KOPT-K1 (cell line): ENCODE data around the gene CEP350.

Source experiments
- H3K27ac ChIP-seq: fragments of 200-600 bp; sonication (generic); 2 replicates; pipeline ENCODE4 v1.5.1; 2016; ENCODE audit warnings: antibody characterized with exemption, mild to moderate bottlenecking, low read depth, low read length; ENCODE audit not compliant: poor library complexity, severe bottlenecking
- H3K36me3 ChIP-seq: fragments of 200-600 bp; sonication (generic); 2 replicates; pipeline ENCODE4 v1.5.1; 2017; ENCODE audit warnings: antibody characterized with exemption, mild to moderate bottlenecking, low read length, moderate library complexity; ENCODE audit not compliant: insufficient read depth
- H3K9me3 ChIP-seq: fragments of 200-600 bp; sonication (generic); 2 replicates; pipeline ENCODE4 v1.5.1; 2017; ENCODE audit warnings: antibody characterized with exemption, low read length, mild to moderate bottlenecking; ENCODE audit not compliant: insufficient read depth, poor library complexity, severe bottlenecking

The CEP350 gene

GRCh38 chr1:180154003-180154324 is 199.4 kb downstream of the CEP350 start:
- peak overlapping the region; percentile 84 for H3K27ac ChIP-seq
- no peaks in the 10 kb centered on the region for H3K9me3 ChIP-seq

GRCh38 chr1:180154325-180155181 is 199.9 kb downstream of the CEP350 start, which contains the start of gene QSOX1:
Gene QSOX1, plus strand, starts transcription at chr1:180154869. Its CDS starts 39 bp downstream, at chr1:180154908.
- Histone ChIP-seq H3K27ac (peak within 1 kb of the TSS; percentile 84), H3K9me3 (no peaks in the 10 kb centered on the region), H3K36me3 (no peaks in the 10 kb centered on the region)

More at GRCh38 chr1:180154003-180154324, 199.4 kb downstream of the CEP350 start:
- no peaks in the 10 kb centered on the region for H3K36me3 ChIP-seq

DNA sequence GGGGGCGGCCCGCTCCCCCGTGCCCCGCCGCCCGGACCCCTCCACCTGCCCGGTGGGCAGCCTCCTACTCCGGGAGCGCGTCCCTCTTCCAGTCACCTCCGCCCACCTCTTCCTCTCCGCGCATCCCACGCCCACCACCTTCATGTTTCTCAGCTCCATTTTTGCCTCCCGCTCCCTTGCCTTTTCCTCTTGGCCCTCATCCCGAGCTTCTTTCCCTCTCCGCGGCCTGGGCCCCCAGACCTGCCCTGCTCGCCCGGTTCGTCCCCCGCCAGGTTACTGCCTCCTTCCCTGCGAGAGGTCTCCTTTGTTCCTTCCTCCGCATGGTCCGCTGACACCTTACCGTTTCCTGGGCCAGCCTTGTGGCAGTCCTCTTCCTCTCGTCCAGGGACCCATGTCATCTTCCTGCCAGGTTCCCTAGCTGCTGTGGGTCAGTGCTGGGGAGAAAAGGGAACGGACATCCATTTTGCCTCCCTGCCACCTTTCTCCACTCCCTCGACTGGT is 200.6 kb downstream of the CEP350 start:
- peak overlapping the region; percentile 46 for H3K27ac ChIP-seq
- no peaks in the 10 kb centered on the region for H3K36me3 ChIP-seq
- no peaks in the 10 kb centered on the region for H3K9me3 ChIP-seq

GRCh38 chr1:180156201-180156600 is 201.6 kb downstream of the CEP350 start:
- H3K27ac ChIP-seq, result no peak overlapping the region
- H3K9me3 ChIP-seq, result no peaks in the 10 kb centered on the region
- H3K36me3 ChIP-seq, result no peaks in the 10 kb centered on the region

DNA sequence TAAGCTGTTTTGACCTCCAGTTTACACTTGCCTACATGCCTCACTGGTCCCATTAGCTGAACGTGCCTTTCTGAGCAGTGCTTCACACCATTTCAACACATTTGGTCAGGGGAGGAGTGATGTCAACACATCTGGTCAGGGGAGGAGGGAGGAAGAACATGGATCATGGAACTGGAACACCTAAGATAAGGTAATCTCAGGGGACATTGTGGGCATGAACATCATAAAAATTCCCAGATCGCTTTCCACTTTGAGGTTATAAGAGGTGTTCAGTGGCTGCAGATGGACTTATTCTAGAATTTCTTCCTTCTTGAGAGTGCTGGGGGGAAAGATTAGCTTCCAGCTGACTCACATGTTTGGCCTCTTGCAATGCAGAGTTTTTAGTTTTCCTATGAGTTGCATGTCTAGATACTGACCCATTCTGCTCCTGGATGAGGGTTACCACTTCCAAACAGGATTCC is 202.1 kb downstream of the CEP350 start:
- Histone ChIP-seq H3K27ac (no peak overlapping the region), H3K36me3 (no peaks in the 10 kb centered on the region), H3K9me3 (no peaks in the 10 kb centered on the region)

GRCh38 chr1:180157108-180157507 is 202.5 kb downstream of the CEP350 start:
- Histone ChIP-seq H3K27ac (no peak overlapping the region), H3K36me3 (no peaks in the 10 kb centered on the region), H3K9me3 (no peaks in the 10 kb centered on the region)

- no peaks in the 10 kb centered on the region for H3K9me3 ChIP-seq
- H3K36me3 ChIP-seq, result no peaks in the 10 kb centered on the region
- no peak overlapping the region for H3K27ac ChIP-seq
Observed at GRCh38 chr1:180157576-180158057, 203.0 kb downstream of the CEP350 start.

DNA sequence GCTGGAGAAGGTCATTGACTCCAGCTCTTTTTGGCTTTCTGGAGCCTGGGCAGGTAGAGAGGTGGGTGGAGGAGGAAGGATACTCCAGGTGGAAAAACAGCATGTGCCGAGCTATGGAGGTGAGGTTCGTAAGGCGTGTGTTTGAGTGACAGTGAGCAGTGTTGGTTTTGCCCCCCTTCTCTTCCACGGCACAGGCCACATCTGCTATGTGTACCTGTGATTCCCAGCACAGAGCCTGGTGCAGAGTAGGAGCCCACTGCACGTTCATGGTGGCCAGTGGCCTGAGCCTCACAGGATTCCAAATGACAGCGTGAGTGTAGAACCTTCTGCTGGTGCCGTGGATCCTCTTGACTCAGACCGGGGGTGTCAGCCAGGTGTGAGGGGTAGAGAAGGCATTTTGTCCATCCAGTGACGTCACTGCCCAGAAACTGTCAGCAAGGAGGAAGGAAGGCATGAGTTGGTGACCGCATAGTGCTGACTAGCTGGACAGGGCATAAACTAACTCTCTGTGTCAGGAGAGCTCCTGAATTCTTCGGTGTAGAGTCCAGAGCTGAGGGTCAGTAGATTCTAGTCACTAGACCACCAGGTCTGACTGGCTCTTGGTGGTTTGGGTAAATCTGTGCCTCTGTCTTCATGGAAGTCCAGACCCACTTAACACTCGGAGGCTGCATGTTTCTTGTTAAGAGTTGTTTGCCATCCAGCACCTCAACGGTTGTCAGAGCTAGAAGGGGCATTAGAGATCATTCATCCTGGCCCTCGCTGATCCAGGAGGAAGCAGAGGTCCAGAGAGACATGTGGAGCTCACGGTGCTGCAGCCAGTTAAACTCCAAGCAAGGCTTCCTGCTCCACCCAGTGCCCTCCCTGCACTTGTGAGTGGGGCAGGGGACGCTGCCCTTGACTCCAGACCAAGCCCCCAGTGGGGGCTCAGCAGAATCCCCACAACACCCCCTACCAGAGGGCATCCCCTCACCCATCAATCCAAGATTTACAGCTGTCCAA is 203.8 kb downstream of the CEP350 start:
- H3K27ac ChIP-seq, result no peak overlapping the region
- no peaks in the 10 kb centered on the region for H3K9me3 ChIP-seq
- no peaks in the 10 kb centered on the region for H3K36me3 ChIP-seq

GRCh38 chr1:180160357-180160756 is 205.7 kb downstream of the CEP350 start:
- Histone ChIP-seq H3K27ac (no peak overlapping the region), H3K36me3 (no peaks in the 10 kb centered on the region), H3K9me3 (no peaks in the 10 kb centered on the region)

- H3K9me3 ChIP-seq, result no peaks in the 10 kb centered on the region
- H3K27ac ChIP-seq, result no peak overlapping the region
- peaks cover 3% of the 10 kb centered on the region; the same call in 1 of the 2 replicates for H3K36me3 ChIP-seq
Observed at GRCh38 chr1:180163041-180163440, 208.4 kb downstream of the CEP350 start.
